SU-DHL-6 (cell line): Measurements from ENCODE around the gene ROBO2.

Source experiments
- EZH2phosphoT487 ChIP-seq: fragments of 200-600 bp; sonication (generic), shearing (Covaris generic); conservative IDR thresholded peaks from 2 replicates; pipeline ENCODE4 v1.6.1; 2018; ENCODE audit warnings: mild to moderate bottlenecking, antibody characterized with exemption, low read length, moderate library complexity, mixed read lengths
- TF ChIP-seq, protein P1 (sequence below): fragments of 200-600 bp; sonication (generic); IDR thresholded peaks from one replicate; pipeline ENCODE4 v1.5.1; 2017; ENCODE audit warnings: antibody characterized with exemption, mild to moderate bottlenecking, low read length, moderate library complexity; ENCODE audit not compliant: insufficient read depth, poor library complexity, severe bottlenecking

GRCh38 chr3:77254967-77255831, 215.3 kb downstream of the ROBO2 start:
- TF ChIP-seq, protein P1, sequence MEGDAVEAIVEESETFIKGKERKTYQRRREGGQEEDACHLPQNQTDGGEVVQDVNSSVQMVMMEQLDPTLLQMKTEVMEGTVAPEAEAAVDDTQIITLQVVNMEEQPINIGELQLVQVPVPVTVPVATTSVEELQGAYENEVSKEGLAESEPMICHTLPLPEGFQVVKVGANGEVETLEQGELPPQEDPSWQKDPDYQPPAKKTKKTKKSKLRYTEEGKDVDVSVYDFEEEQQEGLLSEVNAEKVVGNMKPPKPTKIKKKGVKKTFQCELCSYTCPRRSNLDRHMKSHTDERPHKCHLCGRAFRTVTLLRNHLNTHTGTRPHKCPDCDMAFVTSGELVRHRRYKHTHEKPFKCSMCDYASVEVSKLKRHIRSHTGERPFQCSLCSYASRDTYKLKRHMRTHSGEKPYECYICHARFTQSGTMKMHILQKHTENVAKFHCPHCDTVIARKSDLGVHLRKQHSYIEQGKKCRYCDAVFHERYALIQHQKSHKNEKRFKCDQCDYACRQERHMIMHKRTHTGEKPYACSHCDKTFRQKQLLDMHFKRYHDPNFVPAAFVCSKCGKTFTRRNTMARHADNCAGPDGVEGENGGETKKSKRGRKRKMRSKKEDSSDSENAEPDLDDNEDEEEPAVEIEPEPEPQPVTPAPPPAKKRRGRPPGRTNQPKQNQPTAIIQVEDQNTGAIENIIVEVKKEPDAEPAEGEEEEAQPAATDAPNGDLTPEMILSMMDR = peak; percentile 33
- no peak for TF ChIP-seq EZH2phosphoT487
